ENCODE measurements around the gene RETREG2.

The RETREG2 gene

GRCh38 chr2:219214786-219215185 is 36.7 kb downstream of the RETREG2 start:
- no peak for DNase-seq (ENCODE audit: extremely low read depth, low read depth)
- no peak for TF ChIP-seq CTCF (IDR thresholded peaks at IDR 0.05; ENCODE audit: low read depth, low read length, missing control alignments)
- no peak overlapping the region for H3K4me3 ChIP-seq (replicated peaks; ENCODE audit: low read depth, low read length)

GRCh38 chr2:219215871-219216534 is 37.9 kb downstream of the RETREG2 start:
- TF ChIP-seq CTCF (IDR thresholded peaks at IDR 0.05; ENCODE audit: low read depth, low read length, missing control alignments): no peak
- no peak for DNase-seq (ENCODE audit: extremely low read depth, low read depth)
- no peak overlapping the region for H3K4me3 ChIP-seq (replicated peaks; ENCODE audit: low read depth, low read length)

- no peak for DNase-seq (ENCODE audit: extremely low read depth, low read depth)
- H3K4me3 ChIP-seq (replicated peaks; ENCODE audit: low read depth, low read length): no peak overlapping the region
- no peak for TF ChIP-seq CTCF (IDR thresholded peaks at IDR 0.05; ENCODE audit: low read depth, low read length, missing control alignments)
Observed at GRCh38 chr2:219216535-219216915, 38.5 kb downstream of the RETREG2 start.

- TF ChIP-seq CTCF (IDR thresholded peaks at IDR 0.05; ENCODE audit: low read depth, low read length, missing control alignments): no peak
- peak overlapping the region; percentile 60 for H3K4me3 ChIP-seq (replicated peaks; ENCODE audit: low read depth, low read length)
- no peak for DNase-seq (ENCODE audit: extremely low read depth, low read depth)
Observed at GRCh38 chr2:219218217-219218731, 40.2 kb downstream of the RETREG2 start.

GRCh38 chr2:219218732-219219701 is 40.9 kb downstream of the RETREG2 start, which contains the start of gene ABCB6:
Gene ABCB6 (minus strand): TSS chr2:219218958. CDS start chr2:219218673, 285 bp downstream.
- no peak for TF ChIP-seq CTCF (IDR thresholded peaks at IDR 0.05; ENCODE audit: low read depth, low read length, missing control alignments)
- DNase-seq (ENCODE audit: extremely low read depth, low read depth): no peak
- peak within 1 kb of the TSS; percentile 60 for H3K4me3 ChIP-seq (replicated peaks; ENCODE audit: low read depth, low read length)

- TF ChIP-seq CTCF (IDR thresholded peaks at IDR 0.05; ENCODE audit: low read depth, low read length, missing control alignments): no peak
- no peak overlapping the region for H3K4me3 ChIP-seq (replicated peaks; ENCODE audit: low read depth, low read length)
- no peak for DNase-seq (ENCODE audit: extremely low read depth, low read depth)
Observed at GRCh38 chr2:219219784-219220532, 41.9 kb downstream of the RETREG2 start.
